Stromal cell of bone marrow (primary cell): ENCODE results near the gene MSANTD3.
"Not testable (repeated sequence)": the region's sequence is repeated elsewhere in the genome, so short reads cannot be mapped to it uniquely, and the experiment has no call there.

Experiments
- DNase-seq: peaks from one replicate; pipeline ENCODE4 v3.0.0-alpha.2; 2012; ENCODE audit warnings: low read depth

The MSANTD3 gene

GRCh38 chr9:100426530-100427365 lies at the start of gene MSANTD3:
Gene MSANTD3 (plus strand): TSS chr9:100427143. CDS start chr9:100441939, 14,796 bp downstream.
- DNase-seq, result no peak

DNA sequence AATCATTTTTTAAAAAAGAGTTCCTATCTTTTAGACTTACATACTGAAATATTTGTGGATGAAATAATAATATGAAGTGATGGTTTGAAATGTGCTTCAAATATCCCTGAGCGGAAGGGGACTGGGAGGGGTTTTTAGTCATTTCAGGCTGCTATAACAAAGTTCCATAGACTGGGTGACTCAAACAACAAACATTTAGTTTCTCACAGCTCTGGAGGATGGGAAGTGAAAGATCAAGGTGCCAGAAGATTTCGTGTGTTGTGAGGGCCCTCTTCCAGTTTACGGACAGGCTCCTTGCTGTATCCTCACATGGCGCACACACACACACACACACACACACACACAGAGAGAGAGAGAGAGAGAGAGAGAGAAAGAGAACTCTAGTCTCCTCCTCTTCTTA lies 47.1 kb upstream of the MSANTD3 start:
- peak; percentile 24 for DNase-seq

GRCh38 chr9:100392989-100393388 lies 34.0 kb upstream of the MSANTD3 start:
- DNase-seq, result not testable (repeated sequence)

DNA sequence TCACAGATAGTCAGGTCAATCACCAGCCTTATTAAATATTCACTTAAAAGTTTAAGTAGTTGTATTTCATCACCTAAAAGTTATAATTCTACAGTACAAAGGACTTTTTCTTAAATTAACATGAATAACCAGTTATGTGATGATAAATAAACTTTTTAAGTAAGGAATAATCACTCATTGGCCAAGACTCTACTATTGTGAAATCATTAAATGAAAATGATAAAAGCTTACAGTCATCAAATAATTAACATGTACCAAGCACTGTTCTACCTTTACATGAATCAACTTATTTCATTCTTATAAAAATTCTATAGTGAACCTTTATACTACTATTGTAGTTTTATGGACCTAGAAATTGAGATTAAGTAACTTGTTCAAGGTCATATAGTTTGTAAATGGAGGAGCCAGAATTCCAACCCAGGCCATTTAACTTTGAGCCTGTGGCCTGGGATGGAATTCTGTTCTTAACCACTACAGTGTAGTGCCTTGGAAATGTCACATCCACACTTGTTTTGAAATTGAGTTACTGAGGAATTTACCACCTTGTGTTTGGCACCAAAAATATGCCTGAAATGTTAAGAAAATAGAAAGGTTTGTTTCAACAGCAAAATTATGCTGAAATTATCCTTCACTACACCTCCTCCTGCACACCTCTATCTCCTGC lies 32.8 kb upstream of the MSANTD3 start:
- DNase-seq, result no peak

DNA sequence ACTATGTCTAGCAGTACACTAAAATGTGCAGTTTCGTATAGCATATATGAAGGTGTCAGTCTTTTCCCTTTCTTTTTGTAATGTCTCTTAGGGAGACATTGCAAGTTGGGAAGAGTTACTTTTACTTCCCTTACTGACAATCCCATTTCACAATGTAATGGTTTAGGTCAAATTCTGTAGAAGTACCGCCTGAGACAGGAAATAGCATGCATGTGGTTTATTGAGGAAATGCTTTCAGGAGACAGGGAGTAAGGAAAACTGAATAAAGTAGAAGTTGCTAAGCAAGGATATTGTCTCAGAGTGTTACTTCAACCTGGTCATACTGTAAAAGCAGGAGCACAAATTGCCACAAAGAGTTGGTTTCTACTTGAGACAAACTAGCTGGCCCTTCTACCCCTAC lies 32.1 kb upstream of the MSANTD3 start:
- no peak for DNase-seq

- no peak for DNase-seq
Observed at GRCh38 chr9:100396769-100397168, 30.2 kb upstream of the MSANTD3 start.

GRCh38 chr9:100397529-100398266 lies 29.2 kb upstream of the MSANTD3 start:
- no peak for DNase-seq

DNA sequence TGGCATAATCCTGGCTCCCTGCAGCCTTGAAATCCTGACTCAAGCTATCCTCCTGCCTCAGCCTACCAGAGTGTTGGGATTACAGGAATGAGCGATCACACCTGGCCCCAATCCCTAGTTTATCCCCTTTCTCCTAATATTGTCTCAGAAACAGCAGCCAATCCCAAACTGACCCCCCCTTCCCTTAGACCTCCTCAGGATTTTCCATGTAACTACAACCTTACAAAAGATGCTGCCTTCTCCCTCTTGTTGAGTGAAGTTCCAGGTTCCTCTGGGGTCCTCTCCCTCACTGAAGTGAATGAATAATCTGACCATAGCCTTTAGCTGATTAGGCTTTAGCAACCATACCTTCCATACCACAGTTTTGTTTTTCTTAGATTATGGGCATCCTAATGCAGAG lies 25.9 kb upstream of the MSANTD3 start:
- no peak for DNase-seq

- DNase-seq, result no peak
Observed at GRCh38 chr9:100406962-100407361, 20.0 kb upstream of the MSANTD3 start.

GRCh38 chr9:100408546-100409175 lies 18.3 kb upstream of the MSANTD3 start:
- no peak for DNase-seq

GRCh38 chr9:100409176-100409556 lies 17.8 kb upstream of the MSANTD3 start:
- DNase-seq, result no peak

DNA sequence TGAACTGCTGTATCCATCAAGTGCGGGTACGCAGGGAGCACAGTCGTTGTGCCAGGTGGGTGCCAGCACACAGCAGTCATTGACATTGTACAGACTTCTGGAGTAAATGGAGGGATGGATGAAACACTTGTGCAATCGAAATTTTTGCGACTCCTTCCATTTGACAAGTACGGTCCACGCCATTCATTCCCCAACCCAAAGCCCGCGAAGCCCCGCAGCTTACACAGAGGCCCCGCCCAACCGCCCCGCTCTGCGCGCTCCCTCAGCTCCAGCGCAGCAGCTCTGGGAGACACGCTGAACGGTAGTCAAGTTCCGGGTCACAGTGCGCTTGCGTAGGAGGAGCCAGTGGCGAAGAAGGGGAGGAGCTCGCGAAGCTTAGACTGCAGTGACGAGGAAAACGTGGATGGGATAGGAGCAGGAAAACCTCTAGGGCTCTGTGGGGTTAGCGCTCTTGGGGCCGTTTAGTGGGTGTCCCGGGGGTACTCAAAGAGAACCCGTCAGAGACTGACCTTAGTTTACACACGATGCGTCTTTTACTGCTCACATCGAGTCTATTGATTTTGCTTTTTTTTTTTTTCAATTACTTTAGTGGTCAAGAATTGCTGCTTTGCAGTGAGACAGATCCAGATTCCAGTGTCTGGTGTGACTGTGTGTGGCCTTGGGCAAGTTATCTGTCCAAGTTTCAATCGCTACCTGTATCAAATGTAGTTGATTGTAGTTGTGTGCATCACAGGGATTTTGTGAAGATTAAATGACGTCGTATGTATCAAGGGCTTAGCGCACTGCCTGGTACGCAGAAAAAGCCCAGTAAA lies 15.3 kb upstream of the MSANTD3 start:
- peak; percentile 84 for DNase-seq

GRCh38 chr9:100413839-100414420 lies 13.0 kb upstream of the MSANTD3 start:
- DNase-seq, result no peak

GRCh38 chr9:100417815-100418214 lies 9.1 kb upstream of the MSANTD3 start:
- no peak for DNase-seq

DNA sequence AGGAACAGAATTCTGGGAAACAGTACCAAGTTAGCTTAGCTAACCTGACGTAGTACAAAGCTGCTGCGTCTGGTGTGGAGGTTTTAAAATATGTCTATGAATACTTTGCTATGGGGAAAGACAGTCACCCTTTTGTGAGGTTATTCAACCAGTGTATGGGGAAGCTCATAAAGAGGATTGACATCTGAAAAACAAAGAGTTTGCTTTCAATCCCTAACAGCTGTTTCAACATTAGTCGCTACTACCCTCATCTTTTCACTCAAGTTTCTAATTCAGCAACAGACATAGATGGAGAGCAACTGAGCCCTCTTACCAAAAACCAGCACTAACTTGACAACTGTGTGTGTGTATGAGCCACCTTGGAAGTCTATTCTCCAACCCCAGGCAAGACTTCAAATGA lies 7.8 kb upstream of the MSANTD3 start:
- DNase-seq, result no peak

- not testable (repeated sequence) for DNase-seq
Observed at GRCh38 chr9:100421116-100421515, 5.8 kb upstream of the MSANTD3 start.

DNA sequence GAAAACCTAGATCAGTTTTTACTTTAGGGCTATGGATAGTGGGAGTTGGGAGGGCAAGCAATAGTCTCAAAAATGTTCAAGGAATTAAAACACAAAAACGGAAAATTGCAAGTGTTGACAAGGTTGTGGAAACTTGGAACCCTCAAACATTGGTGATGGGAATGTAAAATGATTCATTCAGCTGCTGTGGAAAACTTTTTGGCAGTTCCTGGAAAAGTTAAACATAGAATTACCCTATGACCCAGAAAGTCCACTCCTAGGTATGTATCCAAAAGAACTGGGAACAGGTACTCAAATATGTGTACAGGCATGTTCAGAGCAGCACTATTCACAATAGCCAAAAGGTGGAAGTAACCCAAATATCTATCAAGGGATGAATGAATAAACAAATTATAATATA lies 1.2 kb upstream of the MSANTD3 start:
- DNase-seq, result no peak

DNA sequence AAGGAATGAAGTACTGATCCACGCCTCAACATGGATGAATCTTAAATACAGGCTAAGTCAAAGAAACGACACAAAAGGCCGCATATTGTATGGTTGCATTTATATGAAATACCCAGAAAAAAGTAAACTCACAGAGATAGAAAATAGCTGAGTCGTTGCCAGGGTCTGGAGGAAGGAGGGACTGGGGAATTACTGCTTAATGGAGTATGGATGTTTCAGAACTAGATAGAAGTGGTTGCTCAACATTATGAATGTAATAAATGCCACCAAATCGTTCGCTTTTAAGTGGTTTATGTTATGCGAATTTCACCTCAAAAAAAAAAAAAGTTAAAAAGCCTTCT lies 784 bp upstream of the MSANTD3 start:
- no peak for DNase-seq

GRCh38 chr9:100427366-100428263 lies 672 bp downstream of the MSANTD3 start:
- no peak for DNase-seq
